ENCODE data around the gene SLX4IP. TPM values are rescaled to one million over a fixed set of nuclear protein-coding genes. Genes with fewer than 3 reads are reported as not detected.
A peak's percentile ranks its signal among the peaks of the same experiment; 100 is the strongest.

Gene SLX4IP
- total RNA-seq, 2 experiments from 2014 or later = 7.6 to 8.5 TPM

DNA sequence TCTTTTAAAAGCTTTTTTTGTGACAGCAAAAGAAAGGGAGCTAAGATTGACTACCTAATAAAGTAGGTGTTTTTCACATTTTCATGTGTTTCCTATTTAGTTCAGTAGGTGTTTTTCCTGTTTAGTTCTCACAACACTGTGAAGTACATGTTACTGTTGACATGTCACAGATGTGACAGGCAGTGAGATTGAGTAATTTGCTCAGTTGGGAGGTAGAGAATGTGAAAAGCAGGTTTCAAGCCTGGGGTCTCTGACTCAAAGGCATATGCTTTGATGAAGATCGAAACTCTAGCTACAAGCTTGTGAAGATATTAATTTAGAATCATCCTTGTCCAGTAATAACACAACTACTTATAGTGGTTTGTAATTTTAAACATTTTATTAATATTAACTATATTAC lies 43.1 kb downstream of the SLX4IP start:
- Mint-ChIP-seq H3K36me3 (peaks cover 2% of the 10 kb centered on the region), H3K9me3 (no peaks in the 10 kb centered on the region), H3K4me3 (no peak overlapping the region), H3K27ac (no peak overlapping the region), H3K4me1 (peaks cover 3% of the 10 kb centered on the region), H3K27me3 (no peaks in the 10 kb centered on the region)
- POLR2A ChIA-PET = interaction anchor here (0.6 kb wide), 1 partner anchor 283 kb away, joined by 3 read pairs; no protein-coding TSS in a partner anchor
- ATAC-seq (ENCODE audit: low read depth) = no peak
- no peak for DNase-seq

DNA sequence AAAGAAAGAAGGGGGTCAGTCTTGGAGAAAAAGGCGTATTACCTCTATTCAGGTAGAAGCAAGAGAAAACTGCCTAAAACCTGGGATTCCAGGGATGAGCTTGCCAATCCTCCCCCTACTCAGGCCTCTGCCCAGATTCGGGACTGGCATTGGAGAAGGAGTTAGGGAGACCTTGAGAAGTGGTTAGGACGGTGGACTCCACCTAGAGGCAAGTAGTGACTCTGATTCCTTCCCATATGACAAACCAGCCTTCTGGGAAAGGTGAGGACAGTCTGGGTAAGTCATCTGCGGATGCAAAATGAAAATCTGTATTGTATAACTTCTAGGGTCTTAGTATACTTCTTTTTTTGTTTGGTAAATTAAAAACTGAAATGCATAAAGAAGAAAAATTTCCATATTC lies 43.8 kb downstream of the SLX4IP start:
- POLR2A ChIA-PET = interaction anchor here (0.7 kb wide), 1 partner anchor 33 kb away, joined by 3 read pairs; no protein-coding TSS in a partner anchor
- Mint-ChIP-seq H3K9me3 (no peaks in the 10 kb centered on the region), H3K4me3 (no peak overlapping the region), H3K36me3 (peaks cover 2% of the 10 kb centered on the region), H3K27me3 (no peaks in the 10 kb centered on the region), H3K27ac (no peak overlapping the region), H3K4me1 (peaks cover 3% of the 10 kb centered on the region)
- ATAC-seq (ENCODE audit: low read depth) (no peak), DNase-seq (no peak)

DNA sequence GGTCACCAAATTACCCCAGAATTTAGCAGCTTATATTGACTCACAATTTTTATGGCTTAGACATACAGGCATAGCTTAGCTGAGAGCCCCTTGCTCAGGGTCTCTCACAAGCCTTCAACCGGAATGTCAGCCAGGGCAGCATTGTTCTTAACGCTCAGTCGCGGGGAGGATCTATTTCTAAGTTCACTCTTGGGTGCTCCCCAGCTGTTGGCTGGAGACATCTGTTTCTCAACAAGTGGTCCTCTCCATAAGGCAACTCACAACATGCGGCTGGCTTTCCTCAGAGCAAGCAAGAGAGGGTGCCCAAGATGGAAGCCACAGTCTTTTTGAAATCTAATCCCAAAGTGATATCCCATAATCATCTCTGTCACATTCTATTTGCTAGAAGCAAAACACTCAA lies 46.6 kb downstream of the SLX4IP start:
- no peak overlapping the region for H3K4me3 Mint-ChIP-seq
- DNase-seq = no peak
- H3K27me3 Mint-ChIP-seq = no peaks in the 10 kb centered on the region
- peaks cover 3% of the 10 kb centered on the region for H3K4me1 Mint-ChIP-seq
- no peak overlapping the region for H3K27ac Mint-ChIP-seq
- H3K9me3 Mint-ChIP-seq = no peaks in the 10 kb centered on the region
- POLR2A ChIA-PET = no interaction called here
- peaks cover 4% of the 10 kb centered on the region for H3K36me3 Mint-ChIP-seq
- ATAC-seq (ENCODE audit: low read depth) = no peak

DNA sequence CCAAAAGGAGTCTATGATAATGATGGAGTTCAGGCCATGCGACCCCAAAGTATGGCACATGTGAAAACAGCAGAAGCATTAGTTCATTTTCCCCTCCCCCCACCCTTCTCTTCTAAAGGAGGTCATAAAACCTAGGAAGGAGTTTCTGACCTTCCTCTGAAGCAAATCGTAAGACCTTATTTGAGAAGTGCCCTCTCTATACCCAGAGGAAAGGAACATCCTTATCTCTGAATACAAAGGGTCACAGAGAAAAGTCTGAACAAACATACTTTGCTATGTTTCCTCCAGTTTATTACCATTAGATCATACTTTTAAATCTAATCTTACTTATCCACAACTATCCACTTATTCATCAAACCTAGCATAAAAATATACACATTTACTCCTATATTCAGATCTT lies 48.6 kb downstream of the SLX4IP start:
- H3K9me3 Mint-ChIP-seq = no peaks in the 10 kb centered on the region
- H3K4me3 Mint-ChIP-seq = no peak overlapping the region
- H3K27ac Mint-ChIP-seq = no peak overlapping the region
- no peaks in the 10 kb centered on the region for H3K27me3 Mint-ChIP-seq
- ATAC-seq (ENCODE audit: low read depth) (no peak), DNase-seq (no peak)
- peaks cover 6% of the 10 kb centered on the region for H3K36me3 Mint-ChIP-seq
- POLR2A ChIA-PET = no interaction called here
- peaks cover 9% of the 10 kb centered on the region for H3K4me1 Mint-ChIP-seq

DNA sequence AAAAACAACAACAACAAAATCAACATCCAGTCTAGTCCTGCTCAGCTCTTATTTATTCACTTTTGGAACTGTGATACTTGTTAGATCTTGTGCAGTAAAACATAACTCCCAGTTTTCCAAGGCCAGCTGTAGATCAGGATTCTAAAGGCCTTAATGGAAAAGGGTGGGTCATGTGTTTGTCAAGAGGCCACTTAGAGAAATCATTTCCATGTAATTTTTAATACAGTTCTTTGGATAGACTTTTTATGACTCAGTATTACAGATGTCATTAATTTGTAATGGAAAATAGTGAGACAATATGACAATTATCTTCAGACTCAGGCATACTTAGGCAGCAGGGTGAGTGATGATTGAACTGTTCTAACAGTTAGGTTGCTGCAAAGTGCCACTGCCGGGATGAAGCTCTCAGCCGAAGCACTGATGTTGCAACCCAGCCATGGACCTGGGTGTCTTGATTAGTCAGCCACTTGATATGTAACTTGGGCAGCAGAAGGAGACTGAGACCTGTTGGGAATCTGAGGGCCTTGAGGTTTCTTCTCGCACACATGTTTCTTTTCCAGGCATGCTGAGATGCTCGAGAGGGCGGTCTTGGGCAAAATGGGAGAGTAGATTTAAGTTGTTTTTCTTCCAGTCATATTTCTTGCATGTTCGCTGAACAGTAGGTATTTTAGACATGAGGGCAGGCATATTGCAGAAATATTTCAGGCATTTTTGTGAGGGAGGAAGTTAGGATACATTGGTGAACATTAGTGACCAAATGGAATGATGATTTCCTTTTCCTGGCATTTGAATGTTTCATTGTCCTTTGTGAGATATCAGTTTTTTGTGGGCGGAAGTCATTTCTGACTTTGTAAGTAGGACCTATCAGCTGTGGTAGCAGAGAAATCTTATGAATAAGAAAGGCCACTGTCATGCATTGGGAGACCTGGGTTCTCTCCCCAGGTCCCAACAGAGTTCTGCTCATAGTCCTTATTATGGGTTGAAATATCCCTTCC lies 52.3 kb downstream of the SLX4IP start:
- POLR2A ChIA-PET = no interaction called here
- peaks cover 25% of the 10 kb centered on the region for H3K4me1 Mint-ChIP-seq
- no peak overlapping the region for H3K27ac Mint-ChIP-seq
- no peaks in the 10 kb centered on the region for H3K9me3 Mint-ChIP-seq
- H3K27me3 Mint-ChIP-seq = no peaks in the 10 kb centered on the region
- ATAC-seq (ENCODE audit: low read depth) = no peak
- H3K4me3 Mint-ChIP-seq = no peak overlapping the region
- DNase-seq = no peak
- H3K36me3 Mint-ChIP-seq = peaks cover 14% of the 10 kb centered on the region

DNA sequence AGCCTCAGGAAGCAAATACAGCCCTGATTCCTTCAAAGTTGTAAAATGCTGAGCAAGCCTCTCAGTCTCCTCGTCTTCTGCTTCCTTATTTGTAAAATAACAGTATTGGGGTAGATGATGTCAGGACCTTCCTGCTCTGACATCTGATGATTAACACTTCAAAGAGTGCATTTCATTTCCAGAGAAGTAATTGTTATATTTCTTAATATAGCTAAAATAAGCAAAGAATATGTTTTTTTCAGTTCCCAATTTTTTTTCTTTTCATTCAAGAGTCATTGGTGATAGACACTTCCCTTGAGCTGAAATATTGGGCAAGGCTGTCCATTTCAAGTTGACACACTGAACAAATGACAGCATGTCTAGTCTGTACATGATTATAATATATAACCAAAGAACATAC lies 53.4 kb downstream of the SLX4IP start:
- DNase-seq = no peak
- POLR2A ChIA-PET = interaction anchor here (0.7 kb wide), 1 partner anchor 184 kb away, joined by 3 read pairs; no protein-coding TSS in a partner anchor

DNA sequence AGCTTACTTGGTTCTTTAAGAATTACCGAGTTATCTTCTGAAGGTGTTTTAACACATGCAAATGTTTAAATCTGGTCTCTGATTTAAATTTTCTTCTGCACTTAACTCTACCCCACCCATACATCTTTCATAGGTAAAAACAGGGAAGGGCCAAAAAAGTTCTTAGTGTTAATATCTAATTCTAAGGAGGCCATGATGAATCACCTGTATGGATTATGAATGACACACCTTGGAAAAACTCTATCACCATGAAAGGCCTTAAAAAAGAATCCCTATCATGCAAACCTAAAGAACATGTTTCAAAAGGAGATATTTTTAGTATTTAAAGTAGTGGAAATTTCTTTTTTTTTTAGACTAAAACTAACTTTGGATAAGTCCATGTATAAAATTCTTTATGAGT lies 54.7 kb downstream of the SLX4IP start:
- H3K4me1 Mint-ChIP-seq = peaks cover 28% of the 10 kb centered on the region
- DNase-seq = no peak
- H3K36me3 Mint-ChIP-seq = peaks cover 14% of the 10 kb centered on the region
- no peak overlapping the region for H3K27ac Mint-ChIP-seq
- no peak for ATAC-seq (ENCODE audit: low read depth)
- H3K4me3 Mint-ChIP-seq = no peak overlapping the region
- POLR2A ChIA-PET = no interaction called here
- H3K9me3 Mint-ChIP-seq = no peaks in the 10 kb centered on the region
- H3K27me3 Mint-ChIP-seq = no peaks in the 10 kb centered on the region

More for the DNA sequence above, 53.4 kb downstream of the SLX4IP start:
- ATAC-seq (ENCODE audit: low read depth) = no peak
- Mint-ChIP-seq H3K9me3 (no peaks in the 10 kb centered on the region), H3K36me3 (peaks cover 14% of the 10 kb centered on the region), H3K27me3 (no peaks in the 10 kb centered on the region), H3K4me3 (no peak overlapping the region), H3K4me1 (peaks cover 25% of the 10 kb centered on the region), H3K27ac (no peak overlapping the region)

DNA sequence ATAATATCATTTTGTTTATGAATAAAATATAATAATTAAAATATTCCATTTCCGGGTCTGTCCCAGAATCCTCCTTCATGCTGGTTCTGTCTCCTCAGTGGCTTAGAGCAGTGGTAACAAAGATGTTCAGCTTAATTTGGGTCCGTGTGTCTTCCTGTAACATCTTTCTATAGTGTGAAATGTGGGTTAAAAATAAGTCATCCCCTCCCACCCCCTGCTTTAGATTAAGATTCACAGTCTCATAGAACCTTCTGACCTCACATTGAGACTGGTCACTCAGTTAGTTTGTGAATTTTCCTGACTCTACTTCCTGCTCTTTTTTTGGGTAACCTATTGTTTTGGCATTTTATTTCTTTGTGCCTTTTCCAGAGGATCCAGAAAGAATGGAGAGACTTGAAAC lies 55.2 kb downstream of the SLX4IP start:
- POLR2A ChIA-PET = no interaction called here
- H3K4me1 Mint-ChIP-seq = peaks cover 30% of the 10 kb centered on the region
- ATAC-seq (ENCODE audit: low read depth) (no peak), DNase-seq (no peak)
- H3K27ac Mint-ChIP-seq = peak overlapping the region; percentile 64
- peaks cover 14% of the 10 kb centered on the region for H3K36me3 Mint-ChIP-seq
- peak overlapping the region; percentile 4 for H3K4me3 Mint-ChIP-seq
- no peaks in the 10 kb centered on the region for H3K9me3 Mint-ChIP-seq
- no peaks in the 10 kb centered on the region for H3K27me3 Mint-ChIP-seq

DNA sequence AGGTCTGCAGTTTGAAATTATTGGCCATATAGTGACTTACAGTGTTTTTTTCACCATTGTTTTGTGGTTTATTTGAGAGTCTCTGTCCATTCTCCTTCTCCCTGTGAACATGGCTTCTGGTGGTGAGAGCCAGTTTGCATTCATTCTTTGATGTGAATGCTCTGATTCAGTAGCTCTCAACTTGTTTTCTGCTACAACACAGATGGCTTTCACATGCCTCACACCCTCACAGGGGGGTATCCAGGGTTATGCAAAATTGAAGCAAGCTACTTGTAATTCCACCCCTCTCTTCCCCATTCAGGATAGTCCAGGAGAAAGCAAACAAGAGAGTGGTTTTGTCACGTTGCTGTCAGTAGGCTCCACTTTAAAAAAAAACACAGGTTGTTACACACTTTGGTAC lies 55.6 kb downstream of the SLX4IP start:
- H3K27ac Mint-ChIP-seq = no peak overlapping the region
- H3K9me3 Mint-ChIP-seq = no peaks in the 10 kb centered on the region
- POLR2A ChIA-PET = no interaction called here
- no peaks in the 10 kb centered on the region for H3K27me3 Mint-ChIP-seq
- no peak for ATAC-seq (ENCODE audit: low read depth)
- no peak overlapping the region for H3K4me3 Mint-ChIP-seq
- H3K4me1 Mint-ChIP-seq = peaks cover 33% of the 10 kb centered on the region
- H3K36me3 Mint-ChIP-seq = peaks cover 13% of the 10 kb centered on the region
- no peak for DNase-seq

DNA sequence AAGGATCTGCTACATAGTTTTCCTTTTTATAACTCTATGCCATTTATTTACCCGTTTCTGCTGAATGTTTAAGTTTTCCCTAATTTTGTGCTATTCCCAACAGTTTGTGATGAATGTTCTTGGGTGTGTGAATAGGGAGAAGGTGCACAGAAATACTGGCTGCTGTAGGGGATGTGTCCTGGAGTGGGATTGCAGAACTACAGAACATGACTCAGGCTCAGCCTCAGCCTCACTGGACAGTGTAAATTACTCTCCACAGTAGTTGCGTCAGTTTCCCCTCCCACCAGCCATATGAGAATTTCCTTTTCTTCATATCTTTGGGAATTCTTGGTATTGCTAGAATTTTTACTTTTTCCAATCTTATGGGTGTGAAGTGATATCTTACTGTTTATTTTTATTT lies 57.0 kb downstream of the SLX4IP start:
- Mint-ChIP-seq H3K9me3 (no peaks in the 10 kb centered on the region), H3K36me3 (peaks cover 12% of the 10 kb centered on the region), H3K27me3 (no peaks in the 10 kb centered on the region), H3K4me3 (no peak overlapping the region), H3K4me1 (peaks cover 40% of the 10 kb centered on the region), H3K27ac (no peak overlapping the region)
- DNase-seq (no peak), ATAC-seq (ENCODE audit: low read depth) (no peak)
- POLR2A ChIA-PET = no interaction called here

DNA sequence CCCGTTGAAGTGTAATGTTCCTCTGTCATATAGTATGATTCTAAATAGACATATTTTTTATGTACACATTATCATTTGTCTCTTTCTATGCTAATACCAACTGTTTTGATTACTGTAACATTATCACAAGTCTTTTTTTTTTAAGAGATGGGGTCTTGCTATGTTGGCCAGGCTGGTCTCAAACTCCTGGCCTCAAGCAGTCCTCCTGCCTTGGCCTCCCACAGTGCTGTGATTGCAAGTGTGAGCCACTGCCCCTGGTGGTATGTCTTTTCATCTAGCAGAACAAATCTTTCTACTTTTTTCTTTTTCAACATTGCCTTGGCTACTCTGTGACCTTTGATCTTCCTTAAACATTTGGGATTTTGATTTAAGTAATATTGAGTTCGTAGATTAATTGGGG lies 57.7 kb downstream of the SLX4IP start:
- Mint-ChIP-seq H3K4me1 (peaks cover 41% of the 10 kb centered on the region), H3K27me3 (no peaks in the 10 kb centered on the region), H3K27ac (no peak overlapping the region), H3K9me3 (no peaks in the 10 kb centered on the region), H3K4me3 (no peak overlapping the region), H3K36me3 (peaks cover 10% of the 10 kb centered on the region)
- no peak for ATAC-seq (ENCODE audit: low read depth)
- DNase-seq = no peak
- POLR2A ChIA-PET = no interaction called here

DNA sequence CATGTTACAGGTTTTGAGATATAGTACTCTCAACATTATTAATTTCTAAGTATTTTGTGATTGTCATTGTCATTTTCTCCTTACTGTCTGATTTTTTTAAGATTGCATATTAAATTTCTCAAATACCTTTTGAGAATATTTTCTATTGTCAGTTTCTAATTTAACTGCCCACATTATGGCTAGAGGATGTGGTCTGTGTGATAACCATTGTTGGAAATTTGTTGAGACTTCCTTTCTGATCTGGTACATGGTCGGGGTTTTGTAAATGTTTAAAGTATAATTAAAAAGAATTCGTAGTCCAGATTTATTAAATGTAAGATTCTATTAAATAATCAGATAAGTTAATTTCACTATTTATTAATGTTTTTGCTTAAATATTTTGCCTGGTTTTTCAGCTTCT lies 60.1 kb downstream of the SLX4IP start:
- H3K27me3 Mint-ChIP-seq = no peaks in the 10 kb centered on the region
- peak overlapping the region; percentile 69 for H3K4me3 Mint-ChIP-seq
- DNase-seq (no peak), ATAC-seq (ENCODE audit: low read depth) (peak; percentile 58)
- no peaks in the 10 kb centered on the region for H3K9me3 Mint-ChIP-seq
- POLR2A ChIA-PET = interaction anchor here (1.7 kb wide), 1 partner anchor 60 kb away, joined by 4 read pairs; the partner anchor contains the start of gene SLX4IP
- H3K36me3 Mint-ChIP-seq = peaks cover 12% of the 10 kb centered on the region
- no peak overlapping the region for H3K27ac Mint-ChIP-seq
- peaks cover 38% of the 10 kb centered on the region for H3K4me1 Mint-ChIP-seq

DNA sequence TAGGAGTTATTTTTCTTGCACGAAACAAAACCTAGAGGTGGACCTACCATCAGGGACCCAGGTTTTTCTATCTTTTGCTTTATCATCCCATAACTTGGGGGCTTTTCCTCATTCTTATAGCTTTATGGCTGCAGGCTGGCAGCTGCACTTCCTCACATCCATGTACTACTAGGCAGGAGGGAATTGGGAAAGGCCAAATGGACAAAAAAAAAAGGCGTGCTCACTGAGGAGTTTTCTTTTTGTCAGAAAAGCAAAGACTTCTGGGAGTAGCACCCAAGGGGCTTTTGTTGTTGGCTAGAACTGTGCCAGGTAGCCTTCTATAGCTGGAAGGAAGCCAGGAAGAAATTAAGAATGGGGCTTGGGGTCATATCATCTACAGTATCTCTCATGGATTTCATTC lies 61.4 kb downstream of the SLX4IP start:
- ATAC-seq (ENCODE audit: low read depth) (no peak), DNase-seq (no peak)
- POLR2A ChIA-PET = interaction anchor here (1.7 kb wide), 1 partner anchor 62 kb away, joined by 4 read pairs; the partner anchor contains the start of gene SLX4IP
- Mint-ChIP-seq H3K4me3 (no peak overlapping the region), H3K4me1 (peaks cover 39% of the 10 kb centered on the region), H3K36me3 (peaks cover 8% of the 10 kb centered on the region), H3K9me3 (no peaks in the 10 kb centered on the region), H3K27ac (no peak overlapping the region), H3K27me3 (no peaks in the 10 kb centered on the region)

DNA sequence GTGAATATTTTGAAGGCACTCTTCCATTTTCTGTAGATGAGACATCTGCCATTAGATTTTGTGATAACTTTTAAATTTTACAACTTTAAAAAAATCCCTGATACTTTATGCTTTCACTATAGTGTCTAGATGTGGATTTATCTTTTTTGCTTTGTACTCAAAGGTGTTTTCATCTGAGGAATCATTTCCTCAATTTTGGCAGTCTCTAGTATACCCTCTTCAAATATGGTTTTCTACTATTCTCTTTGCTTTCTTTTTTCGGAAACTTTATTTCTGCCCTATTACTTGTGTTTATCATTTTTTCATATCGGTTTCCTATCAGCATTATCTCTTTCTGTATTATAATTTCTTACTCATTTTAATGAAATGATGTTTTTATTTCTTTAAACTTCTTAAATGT lies 62.2 kb downstream of the SLX4IP start:
- H3K27ac Mint-ChIP-seq = no peak overlapping the region
- H3K27me3 Mint-ChIP-seq = no peaks in the 10 kb centered on the region
- H3K4me3 Mint-ChIP-seq = no peak overlapping the region
- DNase-seq (no peak), ATAC-seq (ENCODE audit: low read depth) (no peak)
- POLR2A ChIA-PET = no interaction called here
- peaks cover 4% of the 10 kb centered on the region for H3K36me3 Mint-ChIP-seq
- H3K9me3 Mint-ChIP-seq = no peaks in the 10 kb centered on the region
- H3K4me1 Mint-ChIP-seq = peaks cover 39% of the 10 kb centered on the region

Measured in activated naive CD8-positive, alpha-beta T cell treated with anti-CD3 and anti-CD28 coated beads, Interleukin-2, amount 10 ng/mL, durations not matched to agents 7 days and 5 days (primary cell).